CD4-positive, CD25-positive, alpha-beta regulatory T cell (primary cell): ENCODE measurements around the gene PCBP4. TPM values are rescaled to one million over a fixed set of nuclear protein-coding genes. Genes with fewer than 3 reads are reported as not detected.
"Not testable (repeated sequence)": the region's sequence is repeated elsewhere in the genome, so short reads cannot be mapped to it uniquely, and the experiment has no call there.

ENCODE experiments used
- ATAC-seq, 2 donors: fragments of 150-1000 bp; cut with Tn5 transposase; one replicate each; pipeline ENCODE4 v1.10.0; 2021; ENCODE audit warnings: low read depth in 2 of 2, moderate number of reproducible peaks in 2 of 2, moderate library complexity in 1 of 2
- DNase-seq, 3 donors: peaks; one replicate each; pipeline versions ENCODE4 v3.0.0 to v3.0.0-alpha.2; 2012 to 2022; ENCODE audit warnings: mixed read lengths in 1 of 3
- H3K27ac ChIP-seq: one replicate; pipeline ENCODE4 v1.7.0; 2013; ENCODE audit warnings: mild to moderate bottlenecking, low read length; ENCODE audit not compliant: insufficient read depth, poor library complexity, severe bottlenecking
- H3K27me3 ChIP-seq: one replicate; pipeline ENCODE4 v1.7.0; 2013; ENCODE audit warnings: low read length; ENCODE audit not compliant: control insufficient read depth, insufficient read depth
- H3K36me3 ChIP-seq: one replicate; pipeline ENCODE4 v1.7.0; 2013; ENCODE audit warnings: mild to moderate bottlenecking, low read length, moderate library complexity; ENCODE audit not compliant: control insufficient read depth, insufficient read depth
- H3K4me1 ChIP-seq: 2 replicates; pipeline ENCODE4 v1.7.0; 2013; ENCODE audit warnings: mild to moderate bottlenecking, low read length; ENCODE audit not compliant: insufficient read depth, control insufficient read depth, poor library complexity, severe bottlenecking
- H3K4me3 ChIP-seq: one replicate; pipeline ENCODE4 v1.7.0; 2013; ENCODE audit warnings: low read depth, mild to moderate bottlenecking, low read length, moderate library complexity
- H3K9me3 ChIP-seq, 2 experiments: 1 replicate in 1 of 2; 2 replicates in 1 of 2; pipeline ENCODE4 v1.7.0; 2013; ENCODE audit warnings: low read length in 2 of 2, mild to moderate bottlenecking in 1 of 2, moderate library complexity in 1 of 2; ENCODE audit not compliant: control insufficient read depth in 2 of 2
- H3K27ac Mint-ChIP-seq, 3 donors: one replicate each; pipeline ENCODE4 v1.8.0; 2020 to 2022; ENCODE audit warnings: mild to moderate bottlenecking in 3 of 3, mixed read lengths in 3 of 3, moderate library complexity in 2 of 3
- H3K27me3 Mint-ChIP-seq: one replicate; pipeline ENCODE4 v1.8.0; 2022; ENCODE audit warnings: mild to moderate bottlenecking, mixed read lengths
- H3K36me3 Mint-ChIP-seq: one replicate; pipeline ENCODE4 v1.8.0; 2020; ENCODE audit warnings: mixed read lengths
- H3K4me1 Mint-ChIP-seq, 4 donors: one replicate each; pipeline ENCODE4 v1.8.0; 2020 to 2022; ENCODE audit warnings: mixed read lengths in 4 of 4, mild to moderate bottlenecking in 1 of 4
- H3K4me3 Mint-ChIP-seq, 4 donors: one replicate each; pipeline ENCODE4 v1.8.0; 2020 to 2022; ENCODE audit warnings: mild to moderate bottlenecking in 4 of 4, mixed read lengths in 4 of 4, moderate library complexity in 3 of 4
- H3K9me3 Mint-ChIP-seq, 7 donors: one replicate each; pipeline ENCODE4 v1.8.0; 2020 to 2022; ENCODE audit warnings: mixed read lengths in 7 of 7, mild to moderate bottlenecking in 3 of 7, moderate library complexity in 2 of 7
- polyA plus RNA-seq, 4 donors: library from polyadenylated mRNA; unstranded; fragments of 300-500 nt; fragmentation: Illumina TruSeq; gene quantifications; one replicate each; pipeline ENCODE4 v1.2.3, GENCODE V29; 2021
- total RNA-seq: library from RNA; stranded (reverse); gene quantifications from one replicate; pipeline ENCODE4 v1.2.3, GENCODE V29; 2022

Gene PCBP4
- total and polyA plus RNA-seq, 5 donors from 2014 or later = 9.6 to 24.6 (median 13.7) TPM

- no peak overlapping the region for H3K4me3 ChIP-seq
- ATAC-seq = no peak
- Mint-ChIP-seq H3K4me3 (no peak overlapping the region), H3K27ac (no peak overlapping the region), H3K9me3 (peaks cover 0 to 2% (median 0%) of the 10 kb centered on the region in 7 donors), H3K27me3 (no peaks in the 10 kb centered on the region), H3K4me1 (no peaks in the 10 kb centered on the region), H3K36me3 (peaks cover 30% of the 10 kb centered on the region)
- no peak for DNase-seq
- H3K9me3 ChIP-seq = no peaks in the 10 kb centered on the region
- H3K27ac ChIP-seq = no peak overlapping the region
- peaks cover 47% of the 10 kb centered on the region for H3K36me3 ChIP-seq
- no peaks in the 10 kb centered on the region for H3K27me3 ChIP-seq
- no peaks in the 10 kb centered on the region for H3K4me1 ChIP-seq
Measured at GRCh38 chr3:51932471-51933370, 34.5 kb downstream of the PCBP4 start.

- H3K27ac ChIP-seq = no peak overlapping the region
Measured at GRCh38 chr3:51931756-51932155, 35.5 kb downstream of the PCBP4 start.

GRCh38 chr3:51930439-51930838 is 36.8 kb downstream of the PCBP4 start:
- no peak for DNase-seq
- Mint-ChIP-seq H3K36me3 (peaks cover 21% of the 10 kb centered on the region), H3K4me3 (no peak overlapping the region), H3K27me3 (no peaks in the 10 kb centered on the region), H3K9me3 (peaks cover 0 to 2% (median 0%) of the 10 kb centered on the region in 7 donors), H3K27ac (no peak overlapping the region), H3K4me1 (no peaks in the 10 kb centered on the region)
- Histone ChIP-seq H3K36me3 (peaks cover 25% of the 10 kb centered on the region), H3K9me3 (no peaks in the 10 kb centered on the region), H3K27me3 (no peaks in the 10 kb centered on the region), H3K4me1 (no peaks in the 10 kb centered on the region), H3K4me3 (no peak overlapping the region), H3K27ac (no peak overlapping the region)
- ATAC-seq = no peak

More at GRCh38 chr3:51931756-51932155, 35.5 kb downstream of the PCBP4 start:
- Histone ChIP-seq H3K9me3 (no peaks in the 10 kb centered on the region), H3K4me1 (no peaks in the 10 kb centered on the region), H3K36me3 (peaks cover 37% of the 10 kb centered on the region), H3K4me3 (no peak overlapping the region), H3K27me3 (no peaks in the 10 kb centered on the region)
- no peaks in the 10 kb centered on the region for H3K27me3 Mint-ChIP-seq
- H3K4me1 Mint-ChIP-seq = no peaks in the 10 kb centered on the region
- peaks cover 25% of the 10 kb centered on the region for H3K36me3 Mint-ChIP-seq
- H3K27ac Mint-ChIP-seq = no peak overlapping the region
- H3K9me3 Mint-ChIP-seq = peaks cover 0 to 2% (median 0%) of the 10 kb centered on the region in 7 donors
- no peak overlapping the region for H3K4me3 Mint-ChIP-seq
- DNase-seq (no peak), ATAC-seq (no peak)

- no peaks in the 10 kb centered on the region for H3K27me3 Mint-ChIP-seq
- H3K4me1 Mint-ChIP-seq = no peaks in the 10 kb centered on the region
- Histone ChIP-seq H3K9me3 (no peaks in the 10 kb centered on the region), H3K27ac (no peak overlapping the region), H3K4me3 (no peak overlapping the region), H3K4me1 (no peaks in the 10 kb centered on the region), H3K36me3 (peaks cover 16% of the 10 kb centered on the region), H3K27me3 (no peaks in the 10 kb centered on the region)
- peaks cover 16% of the 10 kb centered on the region for H3K36me3 Mint-ChIP-seq
- no peak for ATAC-seq
- no peak overlapping the region for H3K27ac Mint-ChIP-seq
- no peak overlapping the region for H3K4me3 Mint-ChIP-seq
- no peak for DNase-seq
- peaks cover 0 to 2% (median 0%) of the 10 kb centered on the region in 7 donors for H3K9me3 Mint-ChIP-seq
Measured at GRCh38 chr3:51929420-51930003, 37.7 kb downstream of the PCBP4 start.

GRCh38 chr3:51928981-51929380 is 38.3 kb downstream of the PCBP4 start:
- H3K4me1 Mint-ChIP-seq, H3K27ac Mint-ChIP-seq, H3K27me3 ChIP-seq, DNase-seq, H3K9me3 ChIP-seq, ATAC-seq, H3K27me3 Mint-ChIP-seq, H3K4me1 ChIP-seq, H3K27ac ChIP-seq, H3K4me3 Mint-ChIP-seq, H3K9me3 Mint-ChIP-seq, H3K4me3 ChIP-seq: not testable (repeated sequence)
- peaks cover 11% of the 10 kb centered on the region for H3K36me3 ChIP-seq
- peaks cover 10% of the 10 kb centered on the region for H3K36me3 Mint-ChIP-seq

GRCh38 chr3:51928438-51928837 is 38.8 kb downstream of the PCBP4 start:
- H3K27me3 ChIP-seq = no peaks in the 10 kb centered on the region
- Mint-ChIP-seq H3K36me3 (peaks cover 7% of the 10 kb centered on the region), H3K4me3 (peak overlapping the region in 1 of 4 donors; percentile 63)

GRCh38 chr3:51927061-51927977 is 39.9 kb downstream of the PCBP4 start:
- no peak for ATAC-seq
- Mint-ChIP-seq H3K4me1 (no peaks in the 10 kb centered on the region), H3K27ac (no peak overlapping the region), H3K4me3 (no peak overlapping the region), H3K9me3 (peaks cover 0 to 2% (median 0%) of the 10 kb centered on the region in 7 donors), H3K36me3 (peaks cover 3% of the 10 kb centered on the region), H3K27me3 (peaks cover 7% of the 10 kb centered on the region)
- Histone ChIP-seq H3K4me3 (no peak overlapping the region), H3K27me3 (no peaks in the 10 kb centered on the region), H3K27ac (no peak overlapping the region), H3K36me3 (no peaks in the 10 kb centered on the region), H3K4me1 (no peaks in the 10 kb centered on the region), H3K9me3 (no peaks in the 10 kb centered on the region)
- DNase-seq = no peak

More at GRCh38 chr3:51928438-51928837, 38.8 kb downstream of the PCBP4 start:
- H3K4me1 Mint-ChIP-seq = no peaks in the 10 kb centered on the region
- H3K27me3 Mint-ChIP-seq = no peaks in the 10 kb centered on the region
- H3K27ac Mint-ChIP-seq = no peak overlapping the region
- peaks cover 0 to 2% (median 0%) of the 10 kb centered on the region in 7 donors for H3K9me3 Mint-ChIP-seq
- Histone ChIP-seq H3K9me3 (no peaks in the 10 kb centered on the region), H3K4me3 (no peak overlapping the region), H3K4me1 (no peaks in the 10 kb centered on the region), H3K27ac (no peak overlapping the region), H3K36me3 (peaks cover 7% of the 10 kb centered on the region)
- DNase-seq = no peak
- no peak for ATAC-seq
